Activated naive CD4-positive, alpha-beta T cell treated with anti-CD3 and anti-CD28 coated beads, Interleukin-2, amount 50 U/mL, for 72 hours (primary cell): Measurements from ENCODE around the gene ABLIM3. TPM values are rescaled to one million over a fixed set of nuclear protein-coding genes. Genes with fewer than 3 reads are reported as not detected.

Experiments used
- ATAC-seq, 2 donors: fragments of 150-1000 bp; cut with Tn5 transposase; 2 replicates each; pipeline ENCODE4 v1.10.0; 2021; ENCODE audit warnings: mild to moderate bottlenecking in 2 of 2, moderate library complexity in 2 of 2
- DNase-seq, 2 donors: peaks; one replicate each; pipeline ENCODE4 v3.0.0; 2021 to 2022; ENCODE audit warnings: low spot score in 2 of 2
- H3K27ac Mint-ChIP-seq, 2 donors: one replicate each; pipeline ENCODE4 v1.8.0; 2022; ENCODE audit warnings: mild to moderate bottlenecking in 2 of 2, mixed read lengths in 2 of 2
- H3K36me3 Mint-ChIP-seq, 2 donors: one replicate each; pipeline ENCODE4 v1.8.0; 2022; ENCODE audit warnings: mixed read lengths in 2 of 2
- H3K9me3 Mint-ChIP-seq, 2 donors: one replicate each; pipeline ENCODE4 v1.8.0; 2022; ENCODE audit warnings: mixed read lengths in 2 of 2
- total RNA-seq, 2 donors: library from RNA; stranded (reverse); gene quantifications; one replicate each; pipeline ENCODE4 v1.2.3, GENCODE V29; 2022

ABLIM3 gene
- total RNA-seq, 2 donors from 2014 or later: 0.14 to 0.53 TPM

DNA sequence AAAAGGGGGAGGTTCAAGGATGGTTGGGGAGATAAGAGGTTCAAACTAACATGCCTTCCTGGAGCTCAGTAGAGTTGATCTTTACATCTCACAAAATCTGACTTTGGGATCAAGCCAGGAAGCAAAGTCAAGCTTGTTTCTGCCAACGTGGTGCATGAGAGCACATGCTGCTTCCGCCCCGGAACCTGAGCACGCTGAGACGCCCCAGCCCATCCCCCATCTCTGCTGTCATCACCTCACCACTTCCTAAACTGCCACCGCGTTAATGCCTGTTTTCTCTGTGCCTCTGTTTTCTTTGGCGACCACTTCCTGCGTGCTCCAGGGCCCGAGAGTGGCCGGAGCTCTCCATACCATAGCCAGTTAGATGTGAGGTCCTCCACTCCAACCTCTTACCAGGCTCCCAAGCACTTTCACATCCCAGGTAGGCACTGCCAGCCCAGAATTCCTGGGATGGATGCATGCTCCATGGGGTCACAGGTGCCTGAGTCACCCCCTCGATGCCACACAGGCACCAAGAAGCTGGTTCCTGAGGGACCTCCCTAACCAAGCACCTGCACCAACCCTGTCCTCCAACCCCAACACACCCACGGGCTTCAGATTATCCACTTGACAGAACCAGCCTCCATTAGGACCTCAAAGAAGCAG lies 99.2 kb downstream of the ABLIM3 start:
- Mint-ChIP-seq H3K36me3 (no peaks in the 10 kb centered on the region), H3K27ac (peak overlapping the region in 1 of 2 donors; percentile 50), H3K9me3 (peaks cover 0 to 4% of the 10 kb centered on the region in 2 donors)
- peak; percentile 54 to 88 for ATAC-seq
- DNase-seq: peak; percentile 41 to 67

DNA sequence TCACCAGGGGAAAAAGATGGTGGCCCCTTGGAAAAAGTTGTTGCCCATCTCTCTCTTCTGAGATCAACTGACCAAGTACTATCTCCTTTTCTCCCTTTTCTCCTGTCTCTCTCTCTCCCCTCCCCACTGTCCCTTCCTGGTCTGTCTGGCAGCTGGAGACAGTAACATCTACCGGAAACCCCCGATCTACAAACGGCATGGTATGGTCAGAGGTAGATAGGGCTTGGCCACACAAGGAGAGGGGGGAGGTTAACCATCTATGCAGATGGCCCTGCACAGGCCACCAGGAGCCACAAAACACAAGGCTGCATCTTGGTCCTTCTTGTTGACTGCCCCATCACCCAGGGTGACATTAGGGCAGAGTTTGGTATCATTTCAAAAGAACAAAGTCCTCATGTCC lies 101.0 kb downstream of the ABLIM3 start:
- Mint-ChIP-seq H3K36me3 (no peaks in the 10 kb centered on the region), H3K9me3 (peaks cover 0 to 4% of the 10 kb centered on the region in 2 donors), H3K27ac (no peak overlapping the region)
- ATAC-seq: no peak
- DNase-seq: no peak

DNA sequence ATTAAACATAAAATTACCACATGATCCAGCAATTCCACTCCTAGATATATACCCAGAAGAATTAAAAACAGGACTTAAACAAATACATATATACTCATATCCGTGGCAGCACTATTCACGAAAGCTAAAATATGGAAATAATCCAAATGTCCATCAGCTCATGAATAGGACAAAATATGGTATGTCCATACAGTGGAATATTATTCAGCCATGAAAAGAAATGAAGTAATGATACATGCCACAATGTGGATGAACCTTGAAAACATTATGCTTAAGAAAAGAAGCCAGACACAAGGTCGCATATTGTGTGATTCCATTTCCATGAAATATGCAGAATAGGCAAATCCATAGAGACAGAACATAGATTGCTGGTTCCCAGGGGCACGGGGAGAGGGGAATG lies 105.6 kb downstream of the ABLIM3 start:
- H3K9me3 Mint-ChIP-seq: peaks cover 0 to 4% of the 10 kb centered on the region in 2 donors
- H3K36me3 Mint-ChIP-seq: no peaks in the 10 kb centered on the region
- DNase-seq: no peak
- ATAC-seq: no peak
- H3K27ac Mint-ChIP-seq: no peak overlapping the region

DNA sequence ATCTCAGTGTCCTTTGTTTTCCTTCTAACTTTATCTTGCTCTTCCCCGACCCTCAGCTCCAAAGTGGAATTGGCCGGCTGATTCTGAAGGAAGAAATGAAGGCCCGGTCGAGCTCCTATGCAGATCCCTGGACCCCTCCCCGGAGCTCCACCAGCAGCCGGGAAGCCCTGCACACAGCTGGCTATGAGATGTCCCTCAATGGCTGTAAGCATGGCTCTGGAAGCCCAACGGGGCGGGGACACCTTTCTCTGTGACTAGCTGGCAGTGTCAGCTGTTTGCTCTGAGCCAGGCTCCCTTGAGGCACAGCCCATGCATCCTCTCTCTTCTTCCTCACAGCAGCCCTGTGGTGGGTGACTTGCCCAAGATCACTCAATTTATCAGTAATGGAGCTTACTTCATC lies 106.4 kb downstream of the ABLIM3 start:
- H3K27ac Mint-ChIP-seq: peak overlapping the region in 1 of 2 donors; percentile 29
- ATAC-seq: no peak
- no peak for DNase-seq
- H3K36me3 Mint-ChIP-seq: no peaks in the 10 kb centered on the region
- peaks cover 0 to 4% of the 10 kb centered on the region in 2 donors for H3K9me3 Mint-ChIP-seq

DNA sequence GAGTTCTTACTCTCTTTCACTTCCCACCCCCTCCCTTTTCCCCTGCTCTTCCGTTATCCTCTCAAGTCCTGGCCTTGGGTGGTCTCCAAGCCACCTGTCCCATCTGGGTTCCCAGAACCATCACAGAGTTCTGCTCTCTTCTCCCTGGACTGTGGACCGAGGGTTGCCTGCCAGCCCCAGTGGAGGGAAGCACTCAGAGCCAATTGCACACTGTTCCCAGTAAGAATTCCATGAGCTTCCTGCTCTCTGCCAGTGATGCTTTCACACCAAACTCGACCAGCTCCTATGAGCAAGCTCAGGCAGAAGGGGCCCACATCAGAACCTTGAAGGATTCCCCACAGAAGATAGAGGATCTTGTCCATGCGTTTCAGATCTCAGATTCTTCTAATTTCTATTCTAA lies 110.3 kb downstream of the ABLIM3 start:
- DNase-seq (no peak), ATAC-seq (no peak)
- Mint-ChIP-seq H3K9me3 (peaks cover 0 to 4% of the 10 kb centered on the region in 2 donors), H3K36me3 (no peaks in the 10 kb centered on the region), H3K27ac (no peak overlapping the region)

DNA sequence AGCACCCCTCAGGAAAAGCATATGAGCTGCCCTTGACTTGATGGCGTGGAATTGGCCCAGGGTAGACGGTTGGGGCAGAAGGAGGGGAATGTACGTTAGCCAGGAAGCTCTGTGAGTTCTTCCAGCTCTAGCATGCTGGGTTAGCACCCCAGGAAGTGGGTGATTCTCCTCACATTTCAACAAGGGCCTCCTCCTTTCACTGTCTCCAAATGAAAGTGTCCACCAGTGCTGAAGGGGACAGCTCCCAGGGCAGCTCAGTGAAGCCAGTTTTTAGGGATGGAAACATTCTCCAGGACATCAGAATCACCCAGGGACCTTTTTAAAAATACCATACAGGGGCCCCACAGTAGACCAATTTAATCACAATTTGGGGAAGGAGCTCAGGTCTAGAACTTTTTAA lies 113.2 kb downstream of the ABLIM3 start:
- ATAC-seq (no peak), DNase-seq (no peak)
- H3K36me3 Mint-ChIP-seq: no peaks in the 10 kb centered on the region
- H3K27ac Mint-ChIP-seq: no peak overlapping the region
- H3K9me3 Mint-ChIP-seq: no peaks in the 10 kb centered on the region

DNA sequence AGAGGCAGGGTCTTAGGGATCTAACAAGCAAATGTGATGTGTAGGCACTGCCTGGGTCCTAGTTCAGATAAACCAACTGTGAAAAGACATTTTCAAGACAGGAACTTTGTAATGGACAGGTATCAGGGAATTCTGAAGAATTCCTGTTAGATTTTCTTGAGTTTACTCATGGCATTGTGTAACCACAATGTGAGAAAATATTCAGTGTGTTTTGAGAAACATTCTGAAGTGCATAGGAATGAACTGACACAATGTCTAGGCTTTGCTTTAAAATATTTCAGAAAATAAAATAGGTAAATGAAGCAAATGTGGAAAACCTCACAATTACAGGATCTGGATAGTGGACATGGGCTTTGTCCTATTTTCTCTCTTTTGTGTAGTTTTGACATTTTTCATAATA lies 115.2 kb downstream of the ABLIM3 start:
- ATAC-seq (no peak), DNase-seq (no peak)
- no peaks in the 10 kb centered on the region for H3K9me3 Mint-ChIP-seq
- H3K36me3 Mint-ChIP-seq: no peaks in the 10 kb centered on the region
- no peak overlapping the region for H3K27ac Mint-ChIP-seq

DNA sequence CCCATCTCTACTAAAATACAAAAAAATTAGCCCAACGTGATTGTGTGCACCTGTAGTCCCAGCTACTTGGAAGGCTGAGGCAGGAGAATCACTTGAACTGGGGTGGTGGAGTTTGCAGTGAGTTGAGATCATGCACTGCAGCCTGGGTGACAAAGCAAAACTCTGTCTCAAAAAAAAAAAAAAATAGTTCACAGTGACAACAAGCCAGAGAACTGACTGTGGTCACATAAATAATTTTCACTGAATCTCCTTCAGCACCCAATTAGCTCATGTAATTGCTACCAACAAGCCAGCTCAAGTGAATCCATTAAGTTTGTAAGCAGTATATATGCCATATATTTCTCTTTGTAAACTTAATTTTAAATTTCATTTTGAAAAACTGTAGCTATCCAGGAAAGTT lies 115.8 kb downstream of the ABLIM3 start:
- no peak for ATAC-seq
- no peak for DNase-seq
- Mint-ChIP-seq H3K36me3 (no peaks in the 10 kb centered on the region), H3K9me3 (no peaks in the 10 kb centered on the region), H3K27ac (no peak overlapping the region)

DNA sequence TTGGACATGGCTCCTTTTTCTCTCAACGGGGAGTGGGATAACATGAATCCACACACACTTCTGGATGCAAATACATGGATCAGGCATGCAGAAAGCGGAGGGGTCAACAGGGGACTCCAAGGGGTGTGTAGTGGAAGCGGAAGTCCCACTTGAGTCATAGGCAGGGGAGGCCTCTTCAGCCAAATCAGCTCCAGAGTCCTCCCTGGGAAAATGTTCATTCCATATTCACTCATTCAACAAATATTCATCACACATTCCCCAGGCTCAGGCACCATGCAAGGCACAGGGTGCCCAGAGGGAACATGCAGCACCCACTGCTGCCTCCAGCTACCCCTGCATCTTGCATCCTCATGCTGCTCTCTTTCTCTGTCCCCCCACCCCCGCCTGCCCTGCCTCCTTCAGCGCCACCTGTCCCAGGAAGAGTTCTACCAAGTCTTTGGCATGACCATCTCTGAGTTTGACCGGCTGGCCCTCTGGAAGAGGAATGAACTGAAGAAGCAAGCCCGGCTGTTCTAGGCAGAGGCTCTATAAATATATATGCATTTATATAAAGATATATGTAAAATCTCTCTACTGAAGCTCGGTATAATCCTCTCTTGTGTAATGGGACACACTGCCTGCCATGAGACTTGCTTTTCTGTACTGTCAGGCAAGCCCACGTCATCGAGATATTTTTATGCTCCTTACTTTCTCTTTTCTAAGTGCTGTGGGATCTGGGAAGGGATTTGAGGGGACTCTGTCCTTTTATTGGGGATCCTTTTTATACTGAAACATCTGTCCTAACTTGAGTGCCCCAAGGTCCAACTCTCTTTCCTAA lies 116.8 kb downstream of the ABLIM3 start:
- DNase-seq (no peak), ATAC-seq (no peak)
- H3K27ac Mint-ChIP-seq: no peak overlapping the region
- H3K9me3 Mint-ChIP-seq: no peaks in the 10 kb centered on the region
- no peaks in the 10 kb centered on the region for H3K36me3 Mint-ChIP-seq

DNA sequence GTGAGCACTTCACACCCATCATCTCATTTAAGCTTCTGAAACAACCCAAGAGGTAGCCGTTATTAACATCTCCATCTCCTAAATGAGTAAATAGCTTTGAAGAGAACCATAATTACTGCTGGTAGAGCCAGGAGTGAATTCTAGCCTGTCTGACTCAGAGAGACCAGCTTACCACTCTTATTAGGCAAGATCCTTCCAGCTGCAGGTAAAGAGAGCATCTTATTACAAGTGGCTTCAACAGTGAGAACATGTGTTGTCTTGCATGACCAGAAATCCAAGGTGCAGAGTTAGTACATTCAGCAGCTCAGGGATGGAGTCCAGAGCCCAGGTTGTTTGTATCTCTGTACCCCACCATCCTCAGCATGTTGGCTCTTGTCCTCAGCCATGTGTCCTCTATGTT lies 119.5 kb downstream of the ABLIM3 start:
- H3K27ac Mint-ChIP-seq: no peak overlapping the region

DNA sequence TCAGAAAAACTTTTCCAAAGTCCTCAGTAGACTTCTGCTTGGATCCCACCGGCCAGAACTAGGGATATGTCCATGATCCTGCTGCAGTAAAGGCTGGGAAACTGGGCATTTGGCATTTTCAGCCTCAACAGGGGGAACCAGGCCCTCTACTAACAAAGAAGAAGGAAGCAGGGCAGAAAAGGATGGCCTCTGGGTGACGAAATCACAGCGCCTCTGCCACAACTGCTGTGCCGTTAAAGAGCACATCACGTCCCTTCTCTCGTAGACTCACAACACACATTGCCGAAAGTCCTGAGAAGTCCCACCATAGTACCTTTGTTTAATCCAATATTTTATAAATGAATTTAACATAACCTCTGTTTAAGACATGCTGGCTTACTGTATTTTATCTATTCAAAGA lies 120.0 kb downstream of the ABLIM3 start:
- Mint-ChIP-seq H3K36me3 (no peaks in the 10 kb centered on the region), H3K27ac (no peak overlapping the region), H3K9me3 (no peaks in the 10 kb centered on the region)
- ATAC-seq (no peak), DNase-seq (no peak)

More for the DNA sequence above, 119.5 kb downstream of the ABLIM3 start:
- Mint-ChIP-seq H3K9me3 (no peaks in the 10 kb centered on the region), H3K36me3 (no peaks in the 10 kb centered on the region)
- ATAC-seq: no peak
- no peak for DNase-seq

DNA sequence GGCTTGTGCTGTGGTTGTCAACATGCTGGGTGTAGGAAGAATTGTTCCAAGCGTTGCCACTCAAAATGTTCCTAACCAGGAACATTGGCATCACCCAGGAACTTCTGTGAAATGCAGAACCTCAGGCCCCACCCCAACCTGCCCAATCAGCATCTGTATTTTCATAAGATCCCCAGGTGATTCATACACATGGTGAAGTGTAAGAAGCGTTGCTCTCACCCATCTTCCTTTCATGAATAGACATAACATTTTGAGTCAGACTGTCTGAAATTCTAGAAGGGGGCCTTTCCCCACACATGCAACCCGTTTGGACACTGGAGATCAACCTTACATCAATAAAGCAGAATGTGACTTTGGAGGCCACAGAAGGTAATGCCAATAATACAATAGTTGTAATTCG lies 121.0 kb downstream of the ABLIM3 start:
- no peaks in the 10 kb centered on the region for H3K36me3 Mint-ChIP-seq
- DNase-seq (no peak), ATAC-seq (peak; percentile 29 to 51)
- H3K9me3 Mint-ChIP-seq: no peaks in the 10 kb centered on the region
- no peak overlapping the region for H3K27ac Mint-ChIP-seq

DNA sequence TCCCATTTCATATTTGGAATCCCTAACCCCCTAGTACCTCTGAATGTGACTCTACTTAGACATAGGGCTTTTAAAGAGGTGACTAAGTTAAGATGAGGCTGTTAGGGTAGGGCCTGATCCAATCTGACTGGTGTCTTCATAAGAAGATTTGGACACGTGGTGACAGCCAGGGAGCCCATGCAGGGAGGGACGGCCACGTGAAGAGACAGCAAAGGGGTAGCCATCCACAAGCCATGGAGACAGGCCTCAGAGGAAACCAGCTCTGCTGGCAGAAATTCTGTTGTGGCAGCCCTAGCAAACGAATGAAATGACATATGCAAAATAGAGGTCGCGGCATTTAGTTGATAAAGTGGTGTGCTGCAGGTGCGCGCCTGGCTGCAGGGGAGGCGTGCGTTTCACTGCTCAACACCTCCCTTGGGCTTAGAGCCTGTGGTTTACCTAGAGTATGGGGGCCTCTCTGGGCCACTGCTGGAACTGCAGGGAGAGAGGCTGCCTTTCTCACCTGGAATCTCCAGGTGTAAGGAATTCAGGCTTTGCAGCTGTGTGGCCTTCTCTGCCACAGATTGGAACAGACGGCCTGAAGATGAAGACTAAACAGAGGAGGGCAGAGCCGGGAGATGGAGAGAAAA lies 123.3 kb downstream of the ABLIM3 start:
- no peaks in the 10 kb centered on the region for H3K9me3 Mint-ChIP-seq
- H3K36me3 Mint-ChIP-seq: no peaks in the 10 kb centered on the region
- H3K27ac Mint-ChIP-seq: no peak overlapping the region
- DNase-seq (peak in 1 of 2 donors; percentile 35), ATAC-seq (peak; percentile 62 to 75)

DNA sequence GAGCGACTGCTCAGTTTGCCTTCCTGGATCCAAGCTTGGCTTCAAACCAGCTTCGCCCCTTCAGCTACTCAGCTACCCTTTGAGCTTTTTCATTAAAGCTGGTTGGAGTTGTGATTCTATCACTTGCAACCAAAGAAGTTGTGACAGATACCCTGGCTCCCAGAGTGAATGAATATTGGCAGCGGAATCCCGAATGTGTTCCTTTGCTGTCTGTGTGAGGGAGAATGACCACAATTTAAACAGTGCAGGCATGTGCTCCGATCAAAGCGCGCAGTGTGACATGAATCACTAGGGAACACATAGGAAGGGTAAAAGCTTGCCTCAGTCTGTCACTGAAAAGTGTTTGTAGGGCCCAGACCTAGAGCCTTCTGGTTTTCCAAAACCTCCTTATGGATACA lies 123.8 kb downstream of the ABLIM3 start:
- Mint-ChIP-seq H3K9me3 (no peaks in the 10 kb centered on the region), H3K27ac (no peak overlapping the region), H3K36me3 (no peaks in the 10 kb centered on the region)
- no peak for DNase-seq
- ATAC-seq: no peak

DNA sequence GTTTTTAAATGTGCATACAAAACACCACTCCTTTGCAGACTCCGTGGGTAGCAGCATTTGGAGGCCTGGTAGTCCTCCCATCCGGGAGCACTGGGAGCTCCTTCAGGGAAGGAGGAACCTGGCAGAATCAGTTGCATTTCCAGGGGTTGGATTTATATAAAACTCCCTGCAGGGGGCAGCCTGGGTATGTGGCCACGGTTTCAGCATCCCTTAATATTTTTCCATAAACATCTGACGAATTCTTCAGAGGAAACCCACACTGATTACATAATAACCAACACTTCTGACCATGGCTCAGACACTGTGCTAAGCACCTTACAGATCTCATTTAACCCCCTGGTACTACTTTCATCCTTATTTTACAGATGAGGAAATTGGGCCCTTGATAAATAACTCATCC lies 124.3 kb downstream of the ABLIM3 start:
- DNase-seq (no peak), ATAC-seq (no peak)
- no peak overlapping the region for H3K27ac Mint-ChIP-seq
- no peaks in the 10 kb centered on the region for H3K9me3 Mint-ChIP-seq
- no peaks in the 10 kb centered on the region for H3K36me3 Mint-ChIP-seq

DNA sequence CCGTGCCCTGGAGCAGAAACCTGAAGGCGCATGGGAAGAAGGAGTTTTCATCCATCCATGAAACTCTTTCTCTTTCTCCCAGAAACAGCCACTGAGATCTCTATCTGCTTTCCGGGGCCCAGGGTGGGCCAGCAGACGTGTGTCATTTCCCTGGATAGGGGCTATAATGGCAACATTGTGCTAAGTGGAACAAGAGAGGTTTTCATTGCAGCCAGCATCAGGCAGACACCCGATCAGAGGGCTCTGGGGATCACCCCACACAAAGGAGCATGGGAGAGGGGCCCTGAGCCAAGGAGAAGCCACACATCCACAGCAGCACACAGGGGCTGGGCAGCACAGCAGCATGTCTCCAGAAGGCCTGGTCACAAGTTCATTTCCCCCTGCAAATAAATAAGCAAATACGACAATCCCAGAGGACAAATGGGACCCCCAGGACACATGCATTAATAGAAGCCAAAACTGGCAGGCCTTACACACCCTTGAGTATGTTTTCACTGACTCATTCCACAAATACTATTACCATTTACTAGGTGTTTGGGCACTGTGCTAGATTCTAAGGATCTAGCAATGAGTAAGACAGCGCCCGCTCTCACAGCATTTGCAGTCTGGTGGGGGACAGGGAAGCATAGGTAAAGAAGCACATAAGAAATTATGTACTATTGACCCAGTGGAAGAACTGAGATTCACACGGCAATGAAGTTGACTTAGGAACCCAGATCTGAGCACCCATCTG lies 126.1 kb downstream of the ABLIM3 start:
- Mint-ChIP-seq H3K27ac (no peak overlapping the region), H3K9me3 (no peaks in the 10 kb centered on the region), H3K36me3 (peaks cover 4 to 6% of the 10 kb centered on the region in 2 donors)
- DNase-seq: no peak
- ATAC-seq: no peak
